H4 (cell line): ENCODE measurements around the gene RAET1G. TPM values are rescaled to one million over a fixed set of nuclear protein-coding genes. Genes with fewer than 3 reads are reported as not detected.
"Not testable (repeated sequence)": the region's sequence is repeated elsewhere in the genome, so short reads cannot be mapped to it uniquely, and the experiment has no call there.

Experiments used
- DNase-seq: peaks from one replicate; pipeline ENCODE4 v3.0.0-alpha.2; 2015; ENCODE audit warnings: low spot score
- total RNA-seq: library from RNA; depleted of rRNA; stranded (reverse); fragments of >200 nt; shearing (Covaris generic); gene quantifications from 2 replicates; pipeline ENCODE4 v1.2.3, GENCODE V29; 2014

The RAET1G gene
- total RNA-seq, 1 experiment from 2014 or later = not detected

GRCh38 chr6:149954328-149954983 lies 31.5 kb upstream of the RAET1G start:
- not testable (repeated sequence) for DNase-seq

- not testable (repeated sequence) for DNase-seq
Observed at GRCh38 chr6:149953934-149954327, 31.0 kb upstream of the RAET1G start.

GRCh38 chr6:149953390-149953789 lies 30.5 kb upstream of the RAET1G start:
- DNase-seq = not testable (repeated sequence)

GRCh38 chr6:149951626-149952025 lies 28.7 kb upstream of the RAET1G start:
- no peak for DNase-seq

- no peak for DNase-seq
Observed at GRCh38 chr6:149951096-149951495, 28.2 kb upstream of the RAET1G start.

GRCh38 chr6:149950423-149950822 lies 27.5 kb upstream of the RAET1G start:
- no peak for DNase-seq

- no peak for DNase-seq
Observed at GRCh38 chr6:149948616-149949015, 25.7 kb upstream of the RAET1G start.

GRCh38 chr6:149948011-149948410 lies 25.1 kb upstream of the RAET1G start:
- no peak for DNase-seq

- not testable (repeated sequence) for DNase-seq
Observed at GRCh38 chr6:149947533-149947932, 24.6 kb upstream of the RAET1G start.

GRCh38 chr6:149946631-149947030 lies 23.7 kb upstream of the RAET1G start:
- not testable (repeated sequence) for DNase-seq

- not testable (repeated sequence) for DNase-seq
Observed at GRCh38 chr6:149945276-149945675, 22.4 kb upstream of the RAET1G start.

- not testable (repeated sequence) for DNase-seq
Observed at GRCh38 chr6:149943321-149943720, 20.4 kb upstream of the RAET1G start.

GRCh38 chr6:149942461-149942829 lies 19.5 kb upstream of the RAET1G start:
- DNase-seq = no peak

- peak; percentile 80 for DNase-seq
Observed at GRCh38 chr6:149941583-149942460, 18.9 kb upstream of the RAET1G start, which contains the start of gene ULBP2. Gene ULBP2, plus strand, starts transcription at chr6:149942014. Its CDS starts 59 bp downstream, at chr6:149942073.

GRCh38 chr6:149940672-149940982 lies 17.7 kb upstream of the RAET1G start:
- DNase-seq = no peak

- no peak for DNase-seq
Observed at GRCh38 chr6:149939909-149940671, 17.2 kb upstream of the RAET1G start.

- DNase-seq = no peak
Observed at GRCh38 chr6:149939356-149939648, 16.4 kb upstream of the RAET1G start.

- DNase-seq = no peak
Observed at GRCh38 chr6:149938571-149939355, 15.8 kb upstream of the RAET1G start.

GRCh38 chr6:149938013-149938570 lies 15.2 kb upstream of the RAET1G start:
- not testable (repeated sequence) for DNase-seq

GRCh38 chr6:149936743-149937142 lies 13.8 kb upstream of the RAET1G start:
- DNase-seq = no peak

- DNase-seq = no peak
Observed at GRCh38 chr6:149935668-149936067, 12.7 kb upstream of the RAET1G start.
